Astrocyte of the cerebellum (primary cell): ENCODE data around the gene PRODH.
"Not testable (repeated sequence)": the region's sequence is repeated elsewhere in the genome, so short reads cannot be mapped to it uniquely, and the experiment has no call there.

Experiments used
- DNase-seq: peaks from one replicate; pipeline ENCODE4 v3.0.0-alpha.2; 2011; ENCODE audit warnings: low read depth
- H3K4me3 ChIP-seq: 2 replicates; pipeline ENCODE4 v1.5.1; 2011; ENCODE audit warnings: mild to moderate bottlenecking, low read depth, low read length, moderate library complexity
- CTCF ChIP-seq: IDR thresholded peaks from 2 replicates; pipeline ENCODE4 v1.5.1; 2012; ENCODE audit warnings: low read length, low read depth, moderate library complexity, mild to moderate bottlenecking; ENCODE audit errors: missing control alignments
- in situ Hi-C: cut with HindIII; loops from 2 replicates; pipeline ENCODE4 v1.10.0; 2017; ENCODE audit warnings: low sequenced_read_pairs

Gene PRODH

DNA sequence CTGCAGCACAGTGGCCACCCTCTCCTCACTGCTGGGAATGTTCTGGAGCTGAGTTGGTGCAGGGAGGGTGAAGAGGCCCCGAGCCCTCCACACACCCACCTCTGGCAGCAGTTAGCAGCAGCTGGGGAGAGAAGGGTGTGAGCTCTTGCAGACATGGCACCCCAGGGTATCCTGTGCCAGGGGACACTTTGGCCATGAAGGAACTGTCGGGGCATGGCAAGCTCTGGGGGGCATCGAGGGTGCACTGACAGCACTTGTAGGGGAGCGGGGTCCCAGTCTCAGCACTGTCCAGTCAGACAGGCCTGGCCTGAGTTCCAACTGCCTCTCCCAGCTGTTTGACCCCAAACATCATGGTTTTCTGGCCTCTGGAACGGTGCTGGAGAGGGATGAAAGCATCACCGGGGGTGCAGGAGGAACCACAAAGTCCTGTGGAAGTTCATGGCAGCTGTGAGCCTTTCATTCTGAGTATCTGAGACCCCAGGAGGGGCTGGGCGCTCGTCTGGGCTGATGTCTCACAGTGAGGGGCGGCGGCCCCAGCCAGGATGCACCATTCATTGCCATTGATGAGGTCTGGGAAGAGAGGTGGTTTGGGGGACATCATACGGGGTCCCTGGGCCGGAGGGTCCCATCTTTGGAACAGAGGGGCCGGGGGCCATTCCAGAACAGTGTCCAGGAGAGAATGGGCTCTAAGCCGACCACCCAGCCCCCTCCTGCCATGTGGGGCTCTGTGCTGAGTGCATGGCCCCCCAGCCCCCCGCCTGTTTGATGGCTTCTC lies 20.2 kb upstream of the PRODH start:
- in situ Hi-C loops, DNase-seq, H3K4me3 ChIP-seq: not testable (repeated sequence)

- no peak for TF ChIP-seq CTCF
- in situ Hi-C loops = no loop called here
- no peak for DNase-seq
- no peak overlapping the region for H3K4me3 ChIP-seq
Observed at GRCh38 chr22:18955696-18956095, 19.6 kb upstream of the PRODH start.

DNA sequence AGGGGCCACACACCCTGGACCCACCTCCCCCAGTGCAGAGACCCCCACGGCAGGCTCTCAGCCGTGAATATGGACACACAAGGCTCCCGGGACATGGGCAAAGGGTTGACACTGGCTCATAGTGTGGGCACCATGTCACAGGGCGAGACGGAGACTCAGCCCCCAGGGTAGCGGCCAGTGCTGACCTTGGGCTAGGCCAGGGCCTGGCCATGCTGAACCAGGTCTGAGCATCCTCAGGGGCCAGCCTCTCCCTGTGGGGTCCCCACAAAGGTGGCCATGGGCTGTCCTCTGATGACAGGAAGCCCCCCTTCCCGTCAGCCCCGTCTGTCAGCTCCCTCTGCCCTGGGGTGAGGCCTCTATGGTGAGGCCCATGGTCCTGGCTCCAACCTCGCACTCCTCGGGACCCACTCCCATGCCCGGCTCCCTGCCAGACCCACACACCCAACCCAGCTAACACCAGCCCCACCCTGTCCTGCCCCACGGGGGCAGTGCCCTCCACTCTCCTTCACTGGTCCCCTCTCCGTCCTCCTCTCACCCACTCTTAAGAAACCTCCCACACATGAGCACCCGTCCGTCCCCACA lies 19.0 kb upstream of the PRODH start:
- no peak overlapping the region for H3K4me3 ChIP-seq
- in situ Hi-C loops = no loop called here
- DNase-seq = no peak
- TF ChIP-seq CTCF = no peak

- peak; percentile 80 for TF ChIP-seq CTCF
Observed at GRCh38 chr22:18954303-18954989, 18.4 kb upstream of the PRODH start.

DNA sequence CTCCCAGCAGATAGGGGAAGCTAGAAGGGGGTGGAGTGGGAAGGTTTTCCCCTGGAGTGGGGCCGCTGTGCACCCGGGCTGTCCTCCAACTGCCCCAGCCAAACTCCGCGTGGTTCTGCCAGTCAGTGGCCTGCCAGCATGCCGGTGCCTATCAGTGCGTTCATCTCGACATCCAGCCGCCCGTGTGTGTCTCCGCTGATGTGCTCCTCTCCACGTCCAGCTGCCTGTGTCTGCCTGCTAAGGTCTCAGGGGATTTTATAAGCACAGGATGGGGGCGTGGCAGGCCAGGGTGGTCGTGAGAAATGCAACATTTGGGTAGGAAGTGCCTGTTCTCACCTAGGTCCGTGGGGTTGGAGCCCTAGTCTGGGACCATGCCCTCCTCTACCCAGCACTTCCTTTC lies 17.0 kb upstream of the PRODH start:
- in situ Hi-C loops, H3K4me3 ChIP-seq, DNase-seq: not testable (repeated sequence)

More at GRCh38 chr22:18954303-18954989, 18.4 kb upstream of the PRODH start:
- in situ Hi-C loops, H3K4me3 ChIP-seq: not testable (repeated sequence)
- DNase-seq = peak; percentile 6

- in situ Hi-C loops = no loop called here
- TF ChIP-seq CTCF = no peak
- no peak for DNase-seq
- H3K4me3 ChIP-seq = no peak overlapping the region
Observed at GRCh38 chr22:18952022-18952421, 15.9 kb upstream of the PRODH start.

GRCh38 chr22:18950141-18950540 lies 14.0 kb upstream of the PRODH start:
- TF ChIP-seq CTCF = no peak
- no peak for DNase-seq
- no peak overlapping the region for H3K4me3 ChIP-seq
- in situ Hi-C loops = no loop called here
